ENCODE results near the gene BHLHE23. TPM values are rescaled to one million over a fixed set of nuclear protein-coding genes. Genes with fewer than 3 reads are reported as not detected.

BHLHE23 gene
- total RNA-seq, 4 donors from 2014 or later, result not detected

- DNase-seq (ENCODE audit: low spot score), result peak; percentile 66
- ATAC-seq (ENCODE audit: low FRiP score), result peak; percentile 87
- peak in 2 of 3 donors; percentile 54 to 67 for TF ChIP-seq CTCF (IDR thresholded peaks at IDR 0.05)
Observed at GRCh38 chr20:62971950-62972844, 34.6 kb downstream of the BHLHE23 start.

- TF ChIP-seq CTCF (IDR thresholded peaks at IDR 0.05), result no peak
- DNase-seq (ENCODE audit: low spot score), result no peak
- no peak for ATAC-seq (ENCODE audit: low FRiP score)
Observed at GRCh38 chr20:62971211-62971949, 35.4 kb downstream of the BHLHE23 start.

- no peak for TF ChIP-seq CTCF (IDR thresholded peaks at IDR 0.05)
- DNase-seq (ENCODE audit: low spot score), result no peak
- no peak for ATAC-seq (ENCODE audit: low FRiP score)
Observed at GRCh38 chr20:62970307-62971210, 36.2 kb downstream of the BHLHE23 start.

DNA sequence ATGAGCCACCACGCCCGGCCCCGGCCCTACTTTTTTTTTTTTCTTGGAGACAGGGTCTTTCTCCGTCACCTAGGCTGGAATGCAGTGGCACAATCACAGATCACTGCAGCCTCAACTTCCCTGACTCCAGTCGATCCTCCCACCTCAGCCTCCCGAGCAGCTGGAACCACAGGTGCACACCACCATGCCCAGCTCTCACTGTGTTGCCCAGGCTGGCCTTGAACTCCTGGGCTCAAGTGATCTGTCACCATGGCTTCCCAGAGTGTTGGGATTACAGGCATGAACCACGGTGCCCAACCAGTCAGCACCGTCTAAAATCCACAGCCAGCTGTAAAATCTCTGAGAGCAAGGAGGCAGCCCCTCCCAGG, 36.8 kb downstream of the BHLHE23 start:
- no peak for DNase-seq (ENCODE audit: low spot score)
- no peak for TF ChIP-seq CTCF (IDR thresholded peaks at IDR 0.05)
- ATAC-seq (ENCODE audit: low FRiP score), result no peak

GRCh38 chr20:62969179-62969760, 37.5 kb downstream of the BHLHE23 start:
- TF ChIP-seq CTCF (IDR thresholded peaks at IDR 0.05), result no peak
- ATAC-seq (ENCODE audit: low FRiP score), result no peak
- DNase-seq (ENCODE audit: low spot score), result no peak

DNA sequence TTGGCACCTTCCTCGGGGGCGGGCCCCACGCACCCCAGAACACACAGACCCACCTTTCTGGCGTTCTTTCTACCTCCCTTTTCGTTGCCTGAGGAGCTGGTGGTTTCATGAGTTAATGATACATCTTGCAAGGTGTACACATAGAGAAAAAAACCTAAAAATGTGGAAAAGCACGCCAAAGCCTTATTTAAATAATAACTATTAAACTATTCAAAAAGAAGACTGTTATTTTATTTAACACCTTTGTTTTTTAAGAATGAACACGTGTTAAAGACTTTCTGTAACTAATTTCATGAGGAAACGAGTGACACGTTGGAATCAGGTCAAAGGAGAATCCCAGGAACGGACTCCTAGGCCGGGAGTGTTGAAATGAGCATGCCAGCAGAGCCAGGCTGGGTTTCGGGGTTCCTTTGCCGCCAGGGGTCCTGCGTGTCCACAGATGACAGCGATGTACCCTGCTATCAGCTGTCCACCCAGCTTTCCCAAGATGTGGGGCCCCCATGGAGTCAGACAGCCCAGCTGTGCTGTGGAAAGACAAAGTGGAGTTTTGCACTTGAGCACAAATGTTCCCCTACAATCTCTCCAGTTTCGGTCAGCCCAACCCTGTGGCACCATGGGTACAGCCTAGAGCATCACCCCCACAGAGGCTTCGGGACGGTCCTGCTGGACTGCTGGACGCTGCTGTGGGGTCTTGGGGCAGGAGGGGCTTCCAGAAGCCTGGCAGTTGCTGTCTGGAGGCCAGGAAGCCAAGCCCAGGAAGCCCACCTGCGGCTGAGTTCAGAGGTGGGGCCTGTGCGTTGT, 38.2 kb downstream of the BHLHE23 start:
- ATAC-seq (ENCODE audit: low FRiP score) (no peak), DNase-seq (ENCODE audit: low spot score) (no peak)
- TF ChIP-seq CTCF (IDR thresholded peaks at IDR 0.05), result no peak
